Sigmoid colon (tissue), 4 donors: ENCODE results near the gene TRPT1.

ENCODE experiments used
- POLR2A ChIP-seq, 2 donors: fragments of 450-650 bp; IDR thresholded peaks; one replicate each; pipeline ENCODE4 v1.6.1; 2016; ENCODE audit warnings: antibody characterized with exemption in 2 of 2, mild to moderate bottlenecking in 2 of 2, moderate library complexity in 2 of 2
- POLR2AphosphoS5 ChIP-seq, 4 donors: sonication (generic); formaldehyde crosslinking; IDR thresholded peaks; one replicate each; pipeline ENCODE4 v1.6.1; 2017; ENCODE audit warnings: antibody characterized with exemption in 4 of 4
- TF ChIP-seq, protein P1 (sequence below), 4 experiments: fragments of 450-650 bp in 3 of 4; fragments of 200-600 bp in 1 of 4; IDR thresholded peaks; one replicate each; pipeline ENCODE4 v1.5.1; 2016 to 2019; ENCODE audit warnings: antibody characterized with exemption in 4 of 4, mild to moderate bottlenecking in 3 of 4, moderate library complexity in 2 of 4

DNA sequence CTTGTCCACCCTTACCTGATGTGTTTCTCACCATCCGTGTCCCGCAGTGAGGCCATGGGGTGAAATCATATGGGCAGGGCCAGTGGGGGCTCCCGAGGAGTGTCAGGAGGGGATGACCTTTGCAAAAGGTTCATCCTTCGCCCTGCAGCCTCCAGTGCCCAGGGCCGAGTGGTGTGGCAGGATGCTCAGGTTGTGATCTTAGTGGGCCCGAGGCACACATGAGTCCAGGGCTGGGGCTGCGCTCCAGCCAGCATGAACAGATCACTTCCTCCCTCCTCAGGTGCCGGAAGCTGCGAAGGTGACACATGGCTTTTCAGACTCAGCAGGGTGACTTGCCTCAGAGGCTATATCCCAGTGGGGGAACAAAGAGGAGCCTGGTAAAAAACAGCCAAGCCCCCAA is 12.1 kb upstream of the TRPT1 start:
- TF ChIP-seq, protein P1, sequence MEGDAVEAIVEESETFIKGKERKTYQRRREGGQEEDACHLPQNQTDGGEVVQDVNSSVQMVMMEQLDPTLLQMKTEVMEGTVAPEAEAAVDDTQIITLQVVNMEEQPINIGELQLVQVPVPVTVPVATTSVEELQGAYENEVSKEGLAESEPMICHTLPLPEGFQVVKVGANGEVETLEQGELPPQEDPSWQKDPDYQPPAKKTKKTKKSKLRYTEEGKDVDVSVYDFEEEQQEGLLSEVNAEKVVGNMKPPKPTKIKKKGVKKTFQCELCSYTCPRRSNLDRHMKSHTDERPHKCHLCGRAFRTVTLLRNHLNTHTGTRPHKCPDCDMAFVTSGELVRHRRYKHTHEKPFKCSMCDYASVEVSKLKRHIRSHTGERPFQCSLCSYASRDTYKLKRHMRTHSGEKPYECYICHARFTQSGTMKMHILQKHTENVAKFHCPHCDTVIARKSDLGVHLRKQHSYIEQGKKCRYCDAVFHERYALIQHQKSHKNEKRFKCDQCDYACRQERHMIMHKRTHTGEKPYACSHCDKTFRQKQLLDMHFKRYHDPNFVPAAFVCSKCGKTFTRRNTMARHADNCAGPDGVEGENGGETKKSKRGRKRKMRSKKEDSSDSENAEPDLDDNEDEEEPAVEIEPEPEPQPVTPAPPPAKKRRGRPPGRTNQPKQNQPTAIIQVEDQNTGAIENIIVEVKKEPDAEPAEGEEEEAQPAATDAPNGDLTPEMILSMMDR (IDR thresholded peaks at IDR 0.05) = no peak
- TF ChIP-seq POLR2A (IDR thresholded peaks at IDR 0.05) (no peak), POLR2AphosphoS5 (IDR thresholded peaks at IDR 0.05) (no peak)
